B cell (primary cell): ENCODE data around the gene NPW. TPM values are rescaled to one million over a fixed set of nuclear protein-coding genes. Genes with fewer than 3 reads are reported as not detected.

Experiments
- ATAC-seq: fragments of 200-7000 bp; cut with Tn5 transposase; one replicate; pipeline ENCODE4 v1.10.0; 2021; ENCODE audit warnings: low read depth, mild to moderate bottlenecking, moderate number of reproducible peaks, moderate library complexity
- CTCF ChIA-PET: fragments of 350-600 bp; sonication (Branson Sonifier 250); formaldehyde crosslinking; loops from one replicate; lab custom pipeline; 2021; ENCODE audit warnings: antibody characterized with exemption, inconsistent platforms; lab: Charles Lee
- POLR2A ChIA-PET: fragments of 350-600 bp; sonication (Branson Sonifier 250); formaldehyde crosslinking; loops from one replicate; lab custom pipeline; 2021; ENCODE audit warnings: antibody characterized with exemption; lab: Charles Lee
- DNase-seq: peaks from one replicate; pipeline ENCODE4 v3.0.0; 2013
- H2AFZ ChIP-seq: 2 replicates; pipeline ENCODE4 v1.6.1; 2012; ENCODE audit warnings: mild to moderate bottlenecking, low read depth, low read length; ENCODE audit not compliant: insufficient read depth, poor library complexity, severe bottlenecking
- H3K27ac ChIP-seq, 2 donors: 1 replicate in 1 of 2; 2 replicates in 1 of 2; pipeline ENCODE4 v1.5.1; 2012 to 2013; ENCODE audit warnings: low read length in 2 of 2, mild to moderate bottlenecking in 2 of 2, moderate library complexity in 1 of 2
- H3K27me3 ChIP-seq, 4 experiments: fragments of 200-600 bp in 1 of 4; sonication (generic) in 1 of 4; replicated peaks in 1 of 4; 1 replicate in 2 of 4; 2 replicates in 2 of 4; pipeline versions ENCODE4 v1.6.1 to v1.7.0; 2013 to 2016; ENCODE audit warnings: low read length in 3 of 4, mild to moderate bottlenecking in 2 of 4, mixed read lengths in 1 of 4, moderate library complexity in 1 of 4; ENCODE audit not compliant: insufficient read depth in 4 of 4, control insufficient read depth in 3 of 4; ENCODE audit errors: control extremely low read depth in 1 of 4
- H3K36me3 ChIP-seq, 2 experiments: replicated peaks in 1 of 2; 1 replicate in 1 of 2; 2 replicates in 1 of 2; pipeline versions ENCODE4 v1.6.1 to v1.7.1; 2013; ENCODE audit warnings: low read length in 1 of 2; ENCODE audit not compliant: insufficient read depth in 2 of 2, control insufficient read depth in 1 of 2; ENCODE audit errors: control extremely low read depth in 1 of 2, extremely low read depth in 1 of 2
- H3K4me1 ChIP-seq, 2 donors: fragments of 200-600 bp in 1 of 2; sonication (generic) in 1 of 2; 1 replicate in 1 of 2; 2 replicates in 1 of 2; pipeline versions ENCODE4 v1.5.1 to v1.6.1; 2013 to 2017; ENCODE audit warnings: low read length in 2 of 2; ENCODE audit not compliant: control insufficient read depth in 2 of 2, insufficient read depth in 2 of 2
- H3K4me2 ChIP-seq: replicated peaks from 2 replicates; pipeline ENCODE3; 2012; ENCODE audit warnings: mild to moderate bottlenecking, low read depth, low read length; ENCODE audit not compliant: poor library complexity, severe bottlenecking
- H3K4me3 ChIP-seq, 5 experiments: fragments of 200-600 bp in 1 of 5; sonication (generic) in 1 of 5; 1 replicate in 3 of 5; 2 replicates in 2 of 5; pipeline versions ENCODE4 v1.5.1 to v1.7.0; 2011 to 2016; ENCODE audit warnings: low read length in 4 of 5, mild to moderate bottlenecking in 4 of 5, low read depth in 2 of 5, control low read depth in 1 of 5, moderate library complexity in 1 of 5; ENCODE audit not compliant: insufficient read depth in 1 of 5; ENCODE audit errors: control extremely low read depth in 1 of 5, extremely low read depth in 1 of 5
- H3K79me2 ChIP-seq: fragments of 200-600 bp; sonication (generic); one replicate; pipeline ENCODE4 v1.6.0; 2016; ENCODE audit warnings: low read length; ENCODE audit not compliant: control insufficient read depth, insufficient read depth
- H3K9ac ChIP-seq: fragments of 200-600 bp; sonication (generic); 2 replicates; pipeline ENCODE4 v1.6.1; 2017; ENCODE audit warnings: mild to moderate bottlenecking, low read length, moderate library complexity
- H3K9me3 ChIP-seq, 3 donors: one replicate each; pipeline versions ENCODE4 v1.6.1 to v1.7.1; 2013; ENCODE audit warnings: low read length in 2 of 3; ENCODE audit not compliant: control insufficient read depth in 2 of 3, insufficient read depth in 1 of 3; ENCODE audit errors: control extremely low read depth in 1 of 3
- H4K20me1 ChIP-seq: 2 replicates; pipeline ENCODE4 v1.6.0; 2012; ENCODE audit warnings: mild to moderate bottlenecking, low read length; ENCODE audit not compliant: insufficient read depth, control insufficient read depth, poor library complexity, severe bottlenecking
- H3K27ac Mint-ChIP-seq: one replicate; pipeline ENCODE4 v1.8.0; 2021; ENCODE audit warnings: mixed read lengths
- H3K27me3 Mint-ChIP-seq: one replicate; pipeline ENCODE4 v1.8.0; 2021; ENCODE audit warnings: mixed read lengths
- H3K4me1 Mint-ChIP-seq: one replicate; pipeline ENCODE4 v1.8.0; 2021; ENCODE audit warnings: mixed read lengths
- H3K4me3 Mint-ChIP-seq: one replicate; pipeline ENCODE4 v1.8.0; 2021; ENCODE audit warnings: mixed read lengths
- H3K9me3 Mint-ChIP-seq: one replicate; pipeline ENCODE4 v1.8.0; 2022; ENCODE audit warnings: mixed read lengths; ENCODE audit not compliant: insufficient read depth
- EZH2 ChIP-seq: IDR thresholded peaks from 2 replicates; pipeline ENCODE4 v1.6.1; 2012; ENCODE audit warnings: borderline replicate concordance, low read depth, mild to moderate bottlenecking, moderate library complexity, low read length; ENCODE audit not compliant: insufficient read depth, poor library complexity, severe bottlenecking
- WGBS: methylation state at CpG from one replicate; pipeline ENCODE4 v1.1.5; 2013; ENCODE audit warnings: missing lambda C conversion rate; ENCODE audit not compliant: insufficient coverage; 5-methylcytosine and 5-hydroxymethylcytosine counted together
- intact Hi-C: fragments of 100-400 bp; cut with micrococcal nuclease; formaldehyde crosslinking; loops from one replicate; pipeline ENCODE4 v1.10.0; 2022
- polyA plus RNA-seq: library from polyadenylated mRNA; depleted of rRNA; stranded (reverse); fragments of >200 nt; gene quantifications from 2 replicates; pipeline ENCODE4 v1.2.3, GENCODE V29; 2012
- total RNA-seq, 2 donors: library from RNA; stranded (reverse); fragments of 120-200 nt in 1 of 2; gene quantifications; 1 replicate in 1 of 2; 2 replicates in 1 of 2; pipeline versions ENCODE4 v1.2.3 to v1.2.4, GENCODE V29; 2013 to 2022
- TF ChIP-seq, protein P1 (sequence below): fragments of 200-600 bp; IDR thresholded peaks from one replicate; pipeline ENCODE4 v1.8.0; 2022; ENCODE audit warnings: antibody characterized with exemption, mild to moderate bottlenecking

Gene NPW
- total and polyA plus RNA-seq, 2 donors (not counting 1 experiment from before 2014, with no cell fraction given): 0.13 to 1.7 TPM

DNA sequence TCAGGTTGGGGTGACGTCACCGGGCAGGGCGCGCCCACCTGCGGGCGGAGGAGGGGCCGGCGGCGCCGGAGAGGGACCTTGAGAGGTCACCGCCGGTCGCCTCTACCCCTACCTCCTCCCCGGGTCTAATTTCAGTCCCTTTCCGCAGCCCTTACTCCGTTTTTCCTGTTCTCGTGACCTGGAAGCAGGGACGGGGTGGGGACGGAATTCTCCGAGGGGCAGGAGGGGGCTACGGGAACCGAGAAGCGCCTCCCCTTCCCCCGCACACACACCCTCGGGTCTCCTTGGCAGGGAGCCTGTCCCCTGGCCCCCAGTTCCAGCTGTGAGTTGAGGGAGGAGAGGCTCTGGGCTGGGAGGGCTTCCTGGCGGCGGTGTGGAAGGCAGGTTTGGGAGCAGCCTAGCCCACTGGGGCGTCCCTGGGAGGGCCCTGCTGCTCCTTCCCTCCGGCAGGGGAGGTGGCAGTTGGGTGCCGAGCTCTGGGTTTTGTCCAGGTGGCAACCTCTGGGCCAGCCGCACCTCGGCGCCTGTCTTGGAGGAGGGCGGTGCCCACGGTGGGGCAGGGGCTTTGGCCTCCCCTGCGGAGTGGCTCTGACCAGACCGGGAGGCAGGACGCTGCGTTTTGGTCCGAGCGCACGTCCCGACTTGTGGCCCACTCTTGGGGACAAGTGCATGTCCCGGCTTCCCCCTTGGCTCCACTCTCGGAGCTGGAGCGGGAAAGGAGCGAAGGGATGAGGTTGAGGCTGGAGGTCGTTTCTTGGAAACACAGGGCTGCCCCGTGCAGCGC lies 29.0 kb upstream of the NPW start:
- POLR2A ChIA-PET: interaction anchor here (0.7 to 3.0 kb wide), 13 partner anchors 8 to 261 kb away, joined by 3 to 36 read pairs (median 5); partner anchors contain the start of genes ECI1, MSRB1, RNF151 and RPS2
- Histone ChIP-seq H3K9ac (peak overlapping the region; percentile 90), H3K79me2 (no peaks in the 10 kb centered on the region), H3K9me3 (peaks cover 0 to 13% (median 0%) of the 10 kb centered on the region in 3 donors), H3K4me2 (peak overlapping the region; percentile 100), H3K36me3 (peaks cover 0 to 7% of the 10 kb centered on the region in 2 experiments), H3K27me3 (no peaks in the 10 kb centered on the region), H3K4me1 (peaks cover 24 to 35% of the 10 kb centered on the region in 2 donors), H3K4me3 (peak overlapping the region in 4 of 5 experiments; percentile 65 to 93 (median 69)), H3K27ac (peak overlapping the region; percentile 86 to 92), H2AFZ (peak overlapping the region; percentile 56), H4K20me1 (no peaks in the 10 kb centered on the region)
- Mint-ChIP-seq H3K4me1 (peaks cover 34% of the 10 kb centered on the region), H3K27ac (peak overlapping the region; percentile 97), H3K9me3 (no peaks in the 10 kb centered on the region), H3K27me3 (no peaks in the 10 kb centered on the region), H3K4me3 (peak overlapping the region; percentile 91)
- WGBS: 2% methylated on average over 25 of the region's 50 CpGs
- DNase-seq (peak; percentile 78), ATAC-seq (peak; percentile 17)
- intact Hi-C loops: loop anchor here (1.0 to 10.0 kb wide), 4 partner anchors 7 to 787 kb away; partner anchors contain the start of genes ELOB, MSRB1 and RPS2
- TF ChIP-seq, protein P1, sequence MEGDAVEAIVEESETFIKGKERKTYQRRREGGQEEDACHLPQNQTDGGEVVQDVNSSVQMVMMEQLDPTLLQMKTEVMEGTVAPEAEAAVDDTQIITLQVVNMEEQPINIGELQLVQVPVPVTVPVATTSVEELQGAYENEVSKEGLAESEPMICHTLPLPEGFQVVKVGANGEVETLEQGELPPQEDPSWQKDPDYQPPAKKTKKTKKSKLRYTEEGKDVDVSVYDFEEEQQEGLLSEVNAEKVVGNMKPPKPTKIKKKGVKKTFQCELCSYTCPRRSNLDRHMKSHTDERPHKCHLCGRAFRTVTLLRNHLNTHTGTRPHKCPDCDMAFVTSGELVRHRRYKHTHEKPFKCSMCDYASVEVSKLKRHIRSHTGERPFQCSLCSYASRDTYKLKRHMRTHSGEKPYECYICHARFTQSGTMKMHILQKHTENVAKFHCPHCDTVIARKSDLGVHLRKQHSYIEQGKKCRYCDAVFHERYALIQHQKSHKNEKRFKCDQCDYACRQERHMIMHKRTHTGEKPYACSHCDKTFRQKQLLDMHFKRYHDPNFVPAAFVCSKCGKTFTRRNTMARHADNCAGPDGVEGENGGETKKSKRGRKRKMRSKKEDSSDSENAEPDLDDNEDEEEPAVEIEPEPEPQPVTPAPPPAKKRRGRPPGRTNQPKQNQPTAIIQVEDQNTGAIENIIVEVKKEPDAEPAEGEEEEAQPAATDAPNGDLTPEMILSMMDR: no peak
- peak; percentile 75 for TF ChIP-seq EZH2
- CTCF ChIA-PET: interaction anchor here (0.6 to 5.5 kb wide), 5 partner anchors 14 to 452 kb away, joined by 3 to 32 read pairs (median 4); partner anchors contain the start of gene TRAF7
